Head of caudate nucleus (tissue), 42 donors: ENCODE measurements around the gene CLEC4E.
A peak's percentile ranks its signal among the peaks of the same experiment; 100 is the strongest.
"Not testable (repeated sequence)": the region's sequence is repeated elsewhere in the genome, so short reads cannot be mapped to it uniquely, and the experiment has no call there.

Source experiments
- DNase-seq, 42 donors: peaks; one replicate each; pipeline versions ENCODE4 v3.0.0 to v3.0.0-alpha.2; 2020 to 2021; ENCODE audit warnings: mixed read lengths in 7 of 42
- intact Hi-C: fragments of 100-400 bp; cut with DNase I; formaldehyde crosslinking; loops from one replicate; pipeline ENCODE4 v1.15.0; 2022

CLEC4E gene

DNA sequence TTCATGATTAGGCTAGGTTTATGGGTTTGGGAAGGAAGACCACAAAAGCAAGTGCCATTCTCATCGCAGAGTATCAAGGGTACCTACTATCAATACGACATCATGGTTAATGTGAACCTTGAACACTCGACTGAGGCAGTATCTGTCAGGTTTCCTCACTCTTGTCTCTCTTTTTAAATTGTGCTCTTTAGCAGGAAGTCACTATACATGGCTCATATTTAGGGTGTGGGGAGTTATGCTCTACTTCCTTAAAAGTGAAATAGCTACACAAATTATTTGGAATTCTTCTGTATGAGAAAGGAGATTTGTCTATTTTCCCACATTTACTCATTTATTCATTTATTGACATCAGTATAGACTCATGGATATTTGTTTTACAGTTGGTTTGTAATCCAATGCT lies 5.9 kb upstream of the CLEC4E start:
- no peak for DNase-seq
- intact Hi-C loops: no loop called here

DNA sequence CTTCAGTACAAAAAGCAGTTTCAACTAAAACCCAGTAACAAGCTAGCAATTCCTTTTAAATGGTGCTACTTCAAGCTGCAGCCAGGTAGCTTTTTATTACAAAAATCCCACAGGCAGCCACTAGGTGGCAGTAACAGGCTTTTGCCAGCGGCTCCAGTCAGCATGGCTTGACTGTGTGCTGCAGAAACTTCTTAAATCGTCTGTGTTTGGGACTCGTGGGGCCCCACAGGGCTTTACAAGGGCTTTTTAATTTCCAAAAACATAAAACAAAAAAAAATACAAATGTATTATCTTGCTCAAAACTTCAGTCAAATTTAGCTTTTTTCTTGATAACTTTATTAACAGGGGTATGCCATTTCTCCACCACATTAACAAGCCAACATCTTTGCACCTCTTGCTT lies 3.6 kb upstream of the CLEC4E start:
- DNase-seq: peak; percentile 18 to 89 (median 72)
- intact Hi-C loops: loop anchor here (5.0 kb wide), 1 partner anchor 63 kb away; no protein-coding TSS in a partner anchor

DNA sequence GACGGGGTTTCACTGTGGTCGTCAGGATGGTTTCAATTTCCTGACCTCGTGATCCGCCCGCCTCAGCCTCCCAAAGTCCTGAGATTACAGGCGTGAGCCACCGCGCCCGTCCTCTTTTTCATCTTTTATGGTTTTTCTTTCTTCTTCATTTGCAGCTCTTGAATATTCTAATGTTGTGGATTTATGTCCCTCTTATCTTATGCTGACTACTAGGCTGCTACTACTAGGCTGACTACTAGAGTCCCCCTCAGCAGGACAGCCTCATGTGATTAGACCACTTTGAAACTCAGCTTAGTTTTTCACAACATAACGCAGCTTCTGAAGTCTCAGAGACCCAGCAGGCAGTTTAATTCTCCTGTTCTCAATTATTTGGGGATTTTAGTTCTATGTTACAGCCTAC lies 857 bp upstream of the CLEC4E start:
- DNase-seq: no peak
- intact Hi-C loops: loop anchor here (5.0 kb wide), 1 partner anchor 66 kb away; no protein-coding TSS in a partner anchor

DNA sequence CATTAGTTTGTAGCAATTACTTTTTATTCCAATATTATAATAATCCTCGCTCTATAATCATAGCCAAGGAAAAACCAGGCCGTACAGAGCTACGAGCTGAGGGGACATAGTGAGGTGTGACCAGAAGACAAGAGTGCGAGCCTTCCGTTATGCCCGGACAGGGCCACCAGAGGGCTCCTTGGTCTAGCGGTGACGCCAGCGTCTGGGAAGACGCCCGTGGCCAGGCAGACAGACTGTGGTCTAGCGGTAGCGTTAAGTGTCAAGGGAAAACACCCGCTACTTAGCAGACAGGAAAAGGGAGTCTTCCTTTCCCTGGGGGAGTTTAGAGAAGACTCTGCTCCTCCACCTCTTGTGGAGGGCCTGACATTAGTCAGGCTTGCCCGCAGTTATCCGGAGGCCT lies 2.9 kb downstream of the CLEC4E start:
- intact Hi-C loops, DNase-seq: not testable (repeated sequence)

DNA sequence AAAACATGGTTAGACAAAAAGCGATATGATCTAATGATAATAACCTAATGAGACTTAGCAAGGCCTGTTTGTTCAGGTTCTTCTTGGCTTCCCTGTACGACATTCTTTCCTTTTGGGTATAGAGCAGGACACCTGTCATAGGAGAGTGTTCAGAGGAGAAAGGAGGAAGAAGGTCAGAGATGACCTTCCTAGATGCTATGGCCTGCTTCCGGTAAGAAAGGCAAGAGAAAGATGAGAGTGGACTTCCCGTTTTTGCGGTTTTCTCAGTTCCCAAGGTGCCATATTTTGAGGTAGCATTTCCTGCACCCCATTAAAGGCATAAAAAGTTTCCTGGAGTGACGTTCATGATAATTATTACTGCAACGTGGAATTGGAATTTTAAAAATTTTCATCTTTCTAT lies 8.7 kb downstream of the CLEC4E start:
- intact Hi-C loops: no loop called here
- DNase-seq: no peak

DNA sequence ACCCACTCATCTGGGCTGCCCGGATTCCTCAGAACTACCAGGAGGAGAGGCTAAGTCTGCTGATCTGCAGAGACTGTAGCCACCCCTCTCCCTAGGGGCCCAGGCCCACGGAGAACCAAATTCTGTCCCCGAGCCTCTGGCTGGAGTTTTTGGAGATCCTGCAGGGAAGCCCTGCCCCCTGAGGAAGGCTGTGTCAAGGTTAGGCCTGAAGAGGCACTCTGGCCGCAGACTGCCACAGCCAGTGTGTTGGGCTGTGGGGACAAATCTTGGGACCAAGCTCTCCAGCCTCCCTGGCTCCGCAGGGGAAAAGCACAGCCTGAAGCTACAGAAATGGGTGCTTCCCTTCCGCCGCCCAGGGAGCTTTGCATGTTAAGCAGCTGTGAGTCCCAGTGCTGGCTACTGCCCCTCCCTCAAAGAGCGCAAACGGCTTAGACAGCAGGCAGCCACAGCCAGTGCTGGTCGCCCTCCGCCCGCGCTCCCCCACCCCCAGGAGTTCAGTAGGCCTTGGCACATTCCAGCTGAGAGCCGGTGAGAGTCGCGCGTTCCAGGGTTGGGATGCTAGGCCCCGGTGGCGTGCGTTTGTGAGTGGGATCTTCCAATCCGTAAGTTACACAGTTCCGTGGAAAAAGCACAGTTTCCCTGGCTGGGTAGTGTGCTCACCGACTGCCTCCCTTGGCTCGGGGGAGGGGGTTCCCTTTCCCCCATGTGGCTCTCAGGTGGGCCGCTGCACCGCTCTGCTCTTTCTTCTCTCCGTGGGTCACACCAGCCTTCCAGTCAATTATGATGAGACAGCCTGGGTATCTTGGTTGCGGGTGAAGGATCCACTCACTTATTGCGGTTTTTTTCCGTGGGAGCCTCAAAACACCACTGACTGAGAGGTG lies 13.2 kb downstream of the CLEC4E start:
- intact Hi-C loops: no loop called here

DNA sequence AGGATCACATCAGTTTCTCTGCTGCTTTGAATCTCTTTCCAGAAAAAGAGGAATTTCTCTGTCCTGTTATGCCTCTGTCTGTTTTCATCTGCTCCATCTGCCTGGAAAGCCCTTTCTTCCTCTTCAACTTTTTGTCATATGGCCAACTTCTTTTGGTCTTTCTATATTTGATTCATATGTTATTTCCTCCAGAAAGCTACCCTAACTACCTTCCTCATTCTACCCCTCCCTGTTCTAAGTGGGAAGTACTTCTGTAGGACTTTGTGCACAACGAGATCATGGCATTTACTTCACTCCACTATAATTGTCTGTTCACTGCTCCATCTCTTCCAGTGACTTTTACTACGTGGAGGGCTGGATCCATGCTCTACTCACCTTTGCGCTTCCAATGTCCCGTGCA lies 21.5 kb downstream of the CLEC4E start:
- no peak for DNase-seq
- intact Hi-C loops: no loop called here

More for the DNA sequence above, 13.2 kb downstream of the CLEC4E start:
- no peak for DNase-seq

DNA sequence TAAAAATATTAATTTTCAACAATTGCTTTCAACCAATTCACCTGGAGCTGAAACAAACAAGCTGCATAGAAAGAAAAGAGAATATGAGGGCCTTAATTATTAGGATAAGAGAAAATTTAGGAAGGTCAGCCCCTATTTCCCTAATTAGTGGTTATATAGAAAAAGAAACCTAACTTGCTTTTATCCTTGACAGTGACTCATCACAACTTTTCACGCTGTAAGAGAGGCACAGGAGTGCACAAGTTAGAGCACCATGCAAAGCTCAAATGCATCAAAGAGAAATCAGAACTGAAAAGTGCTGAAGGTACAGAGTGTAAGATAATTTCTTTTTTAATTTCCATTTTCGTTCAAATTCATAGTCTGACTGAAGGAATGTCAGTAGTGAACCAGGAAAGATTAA lies 22.7 kb downstream of the CLEC4E start:
- DNase-seq: no peak
- intact Hi-C loops: no loop called here

DNA sequence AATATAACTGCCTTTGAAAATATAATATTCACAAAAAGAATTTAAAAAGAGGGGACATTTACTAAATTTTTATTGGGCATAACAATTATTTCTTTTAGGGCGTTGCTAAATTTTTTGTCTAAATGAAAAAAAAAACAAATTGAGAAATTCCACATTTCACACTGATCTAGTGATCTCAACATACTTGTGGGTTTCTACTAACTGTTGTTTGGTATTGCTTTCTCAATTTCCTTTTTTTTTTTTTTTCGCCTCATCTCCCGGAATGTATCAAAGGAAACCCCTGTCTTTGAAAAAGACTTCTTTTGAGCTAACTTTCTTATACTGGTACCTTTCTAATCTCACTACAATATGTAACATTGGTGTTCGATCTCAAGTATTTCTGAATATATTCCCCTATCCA lies 27.4 kb downstream of the CLEC4E start, which contains the start of gene CLEC4D:
Gene CLEC4D, plus strand, starts transcription at position 248 of the 400 bp plus-strand sequence. CDS start 230 bp downstream, outside the sequence.
- intact Hi-C loops: no loop called here
- DNase-seq: no peak

DNA sequence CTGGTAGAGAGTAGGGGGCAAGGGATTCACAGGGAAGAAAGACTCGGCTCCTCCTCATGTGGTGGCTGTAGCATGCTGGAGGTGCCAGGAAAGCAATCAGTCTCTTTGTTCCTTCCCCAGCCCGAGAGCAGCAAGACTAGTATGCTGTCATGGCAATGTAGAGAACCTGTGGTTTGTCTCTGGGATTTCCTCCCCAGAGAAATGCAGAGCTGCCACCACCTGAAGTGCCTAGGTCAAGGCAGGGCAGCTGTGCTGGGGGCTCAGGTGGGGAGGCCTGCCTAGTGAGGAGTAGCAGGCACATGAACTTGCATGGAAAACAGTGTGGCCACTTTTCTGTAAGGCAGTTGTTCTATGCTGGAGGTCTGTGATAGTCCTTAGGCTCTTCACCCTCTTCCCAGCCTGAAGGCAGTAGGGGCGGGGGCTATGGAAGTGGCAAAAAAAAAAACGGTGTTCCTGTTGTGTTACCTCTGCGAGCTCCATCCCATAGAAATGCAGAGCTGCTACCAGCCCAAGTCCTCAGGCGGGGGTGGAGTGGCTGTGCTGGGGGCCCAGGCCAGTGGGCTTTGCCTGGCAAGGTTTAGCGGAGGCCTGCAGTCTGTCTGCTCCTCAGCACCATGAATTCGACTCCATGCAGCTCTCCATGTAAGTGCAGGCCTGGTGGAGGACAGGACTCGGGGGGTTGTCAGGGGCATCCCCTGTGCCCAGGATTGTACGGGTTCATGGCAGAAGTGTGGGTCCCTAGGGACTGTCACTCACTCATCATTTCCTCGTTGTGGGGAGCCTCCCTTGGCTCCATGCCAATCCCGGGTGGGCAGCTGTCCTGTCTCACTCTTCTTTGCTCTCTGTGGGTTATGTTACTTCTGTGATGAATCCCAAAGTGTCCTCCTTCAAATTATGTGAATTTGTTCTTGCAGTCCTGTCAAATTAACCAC lies 31.5 kb downstream of the CLEC4E start:
- no peak for DNase-seq
- intact Hi-C loops: no loop called here

DNA sequence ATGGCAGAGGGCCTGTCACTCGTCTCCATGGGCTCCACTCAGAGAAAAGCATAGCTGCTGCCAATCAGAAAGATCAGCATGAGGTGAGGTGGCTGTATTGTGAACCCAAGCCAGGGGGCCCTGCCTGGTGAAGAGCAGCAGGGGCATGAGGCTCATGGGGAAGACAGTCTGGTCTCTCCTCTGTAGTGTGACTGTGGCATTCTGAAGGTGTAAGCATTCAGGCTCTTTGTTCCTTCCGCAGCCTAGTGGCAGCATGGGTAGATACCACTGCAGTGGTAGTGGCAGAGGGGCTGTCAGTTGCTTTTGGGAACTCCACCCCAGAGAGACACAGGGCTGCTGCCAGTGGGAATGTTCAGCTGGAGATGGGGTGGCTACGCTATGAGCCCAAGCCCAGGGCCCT lies 32.5 kb downstream of the CLEC4E start:
- intact Hi-C loops: no loop called here

DNA sequence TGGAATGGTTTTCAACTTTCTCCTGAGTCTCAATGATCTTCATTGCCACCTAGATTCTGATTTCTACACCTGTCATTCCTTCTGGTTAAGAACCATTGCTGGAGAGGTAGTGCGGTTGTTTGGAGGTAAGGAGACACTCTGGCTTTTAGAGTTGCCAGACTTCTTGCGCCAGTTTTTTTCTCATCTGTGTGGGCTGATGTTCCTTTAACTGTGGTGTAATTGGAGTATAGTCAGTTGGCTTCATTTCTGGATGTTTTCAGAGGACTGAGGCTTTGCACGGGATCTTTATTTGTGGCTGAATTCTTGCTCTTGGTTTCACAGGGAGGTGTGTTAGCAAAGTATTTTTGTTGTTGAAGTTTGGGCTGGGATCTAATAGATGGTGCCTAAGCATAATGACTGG lies 33.1 kb downstream of the CLEC4E start:
- intact Hi-C loops: no loop called here
- DNase-seq: no peak

More for the DNA sequence above, 32.5 kb downstream of the CLEC4E start:
- DNase-seq: no peak

DNA sequence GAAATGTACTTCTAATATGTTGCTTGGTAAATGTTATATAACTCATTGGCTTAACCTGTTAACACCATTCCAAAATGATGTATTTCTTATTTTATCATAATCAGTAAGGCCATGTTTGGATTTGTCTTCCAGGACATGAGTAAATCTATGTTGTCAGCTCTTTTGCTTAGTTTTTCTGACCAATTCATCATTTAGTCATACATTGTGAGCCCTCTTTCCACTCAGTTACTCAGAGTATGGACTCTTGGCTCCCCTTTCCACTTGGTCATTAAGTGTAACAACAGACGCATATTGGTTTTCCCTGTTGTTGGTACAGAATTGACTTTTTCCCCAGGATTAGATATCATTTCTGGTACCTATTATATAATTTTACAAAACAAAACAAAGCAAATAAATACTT lies 36.4 kb downstream of the CLEC4E start:
- intact Hi-C loops: no loop called here
- DNase-seq: no peak

DNA sequence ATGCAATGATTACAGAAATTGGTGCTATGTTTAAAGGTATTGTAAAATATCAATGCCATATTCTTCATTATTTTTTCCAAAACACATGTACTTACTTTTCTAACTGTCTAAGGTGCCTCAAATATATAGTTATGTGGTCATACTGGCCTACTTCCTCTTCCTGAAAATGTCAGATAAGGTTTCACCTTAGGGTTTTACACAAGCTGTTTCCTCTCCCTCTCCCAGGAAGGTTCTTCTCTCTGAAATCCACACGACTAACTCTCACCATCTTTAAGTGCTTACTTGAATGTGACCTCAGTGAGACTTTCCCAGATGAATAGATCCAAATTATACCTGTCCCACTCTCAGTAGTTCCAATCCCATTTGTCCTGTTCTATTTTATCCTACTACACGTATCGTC lies 39.0 kb downstream of the CLEC4E start:
- DNase-seq: no peak
- intact Hi-C loops: no loop called here

DNA sequence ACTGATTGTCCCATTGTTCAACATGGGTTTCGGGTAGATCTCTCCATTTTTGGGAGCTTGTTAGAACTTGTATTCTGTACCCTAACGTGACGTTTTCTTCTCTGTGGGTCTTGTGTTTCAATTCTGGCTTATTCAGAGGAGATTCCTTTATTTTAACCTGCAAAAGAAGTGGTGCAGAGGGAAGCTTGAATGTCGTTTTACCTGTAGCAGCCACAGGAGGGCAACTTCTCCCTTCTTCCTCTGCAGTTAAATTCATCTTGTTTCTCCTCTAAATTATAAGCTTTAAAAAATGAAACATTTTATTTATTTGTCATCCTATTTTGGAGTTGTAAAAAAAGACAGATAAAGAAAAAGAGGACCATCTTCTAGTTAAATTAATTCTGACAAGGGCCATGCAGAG lies 41.1 kb downstream of the CLEC4E start:
- DNase-seq: no peak
- intact Hi-C loops: no loop called here

DNA sequence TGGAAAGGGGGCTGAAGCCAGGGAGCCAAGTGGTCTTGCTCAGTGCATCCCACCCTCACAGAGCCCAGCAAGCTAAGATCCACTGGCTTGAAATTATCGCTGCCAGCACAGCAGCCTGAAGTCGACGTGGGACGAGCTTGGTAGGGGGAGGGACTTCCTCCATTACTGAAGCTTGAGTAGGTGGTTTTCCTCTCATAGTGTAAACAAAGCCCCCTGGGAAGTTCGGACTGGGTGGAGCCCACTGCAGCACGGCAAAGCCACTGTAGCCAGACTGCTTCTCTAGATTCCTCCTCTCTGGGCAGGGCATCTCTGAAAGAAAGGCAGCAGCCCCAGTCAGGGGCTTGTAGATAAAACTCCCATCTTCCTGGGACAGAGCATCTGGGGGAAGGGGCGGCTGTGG lies 44.6 kb downstream of the CLEC4E start:
- DNase-seq, intact Hi-C loops: not testable (repeated sequence)

DNA sequence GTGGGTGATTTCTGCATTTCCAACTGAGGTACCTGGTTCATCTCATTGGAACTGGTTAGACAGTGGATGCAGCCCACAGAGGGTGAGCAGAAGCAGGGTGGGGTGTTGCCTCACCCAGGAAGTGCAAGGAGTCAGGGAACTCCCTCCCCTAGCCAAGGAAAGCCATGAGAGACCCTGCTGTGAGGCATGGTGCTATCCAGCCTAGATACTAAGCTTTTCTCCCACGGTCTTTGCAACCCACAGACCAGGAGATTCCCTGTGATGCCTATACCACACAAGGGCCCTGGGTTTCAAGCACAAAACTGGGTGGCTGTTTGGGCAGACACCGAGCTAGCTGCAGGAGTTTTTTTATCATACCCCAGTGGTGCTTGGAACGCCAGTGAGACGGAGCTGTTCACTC lies 45.0 kb downstream of the CLEC4E start:
- intact Hi-C loops, DNase-seq: not testable (repeated sequence)

DNA sequence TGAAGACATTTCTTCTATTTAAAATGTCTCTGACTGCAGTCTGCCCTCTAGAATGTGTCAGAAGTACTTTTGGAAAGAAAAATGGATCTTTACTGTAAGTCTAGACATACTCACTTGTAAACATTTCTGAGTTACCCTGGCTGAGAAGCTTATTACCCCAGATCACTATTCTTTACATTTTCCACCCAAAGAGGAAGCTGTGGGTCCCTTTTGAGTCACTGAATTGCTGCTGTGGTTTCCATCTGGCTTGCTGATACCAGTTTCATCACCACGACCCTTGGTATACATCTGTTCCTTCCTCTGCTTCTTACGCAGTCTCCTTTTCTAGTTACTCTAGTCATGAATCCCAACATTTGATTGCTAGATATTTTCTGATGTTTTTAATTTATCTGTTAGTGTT lies 47.6 kb downstream of the CLEC4E start:
- intact Hi-C loops: no loop called here
- DNase-seq: peak in 8 of 42 donors; percentile 2 to 45 (median 17)

DNA sequence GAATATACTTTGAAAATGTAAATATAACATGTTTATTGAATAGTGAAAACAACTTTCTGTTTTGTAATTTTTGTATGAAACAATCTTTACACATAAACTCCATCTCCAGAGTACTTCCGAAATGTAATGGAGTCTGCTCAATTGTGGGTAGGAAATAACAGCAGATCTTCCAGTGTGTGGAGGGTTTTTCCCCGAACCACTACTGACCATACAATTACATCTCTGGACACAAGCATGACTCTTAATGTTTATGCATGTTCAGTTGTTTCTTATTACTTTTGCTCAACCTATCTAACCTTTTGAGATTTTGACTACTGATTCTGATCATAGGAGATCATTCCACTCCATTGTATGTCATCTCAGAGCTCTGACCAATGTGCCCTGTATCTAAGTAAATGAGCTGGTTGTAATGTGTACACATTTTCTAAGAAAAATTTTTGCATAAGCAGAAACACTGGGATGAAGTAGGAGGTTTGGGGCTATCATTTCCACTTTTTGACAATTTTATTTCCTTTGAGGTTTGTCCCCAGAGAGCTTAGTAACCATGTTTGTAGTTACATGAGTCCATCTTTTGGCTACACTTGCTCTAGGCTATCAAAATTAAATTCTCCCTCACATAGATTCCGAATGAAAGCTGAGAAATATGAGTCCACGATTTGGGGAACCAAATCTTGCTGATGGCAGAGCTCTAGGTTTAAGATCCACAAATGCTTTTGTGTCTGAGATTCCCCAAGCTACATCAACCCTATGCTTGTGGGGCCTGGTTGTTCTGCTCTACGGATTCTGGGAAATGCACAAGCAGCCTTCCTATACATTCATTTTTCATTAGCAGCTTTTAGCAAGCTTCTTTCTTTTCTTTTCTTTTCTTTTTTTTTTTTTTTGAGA lies 48.8 kb downstream of the CLEC4E start:
- intact Hi-C loops: no loop called here
- DNase-seq: no peak
